Measurements from ENCODE around the gene LRP4. TPM values are rescaled to one million over a fixed set of nuclear protein-coding genes. Genes with fewer than 3 reads are reported as not detected.

The LRP4 gene
- total and polyA plus RNA-seq, 2 of the 8 experiments (the other 6 are each of a cell fraction or from before 2014, with no cell fraction given): 5.4 to 22.1 TPM

GRCh38 chr11:46902694-46903093 is 15.7 kb downstream of the LRP4 start:
- H2BK15ac ChIP-seq (ENCODE audit: low read length): no peak overlapping the region; the same call in 1 of the 2 replicates
- ChIA-PET CTCF (ENCODE audit: partially characterized antibody) (interaction anchor here (1.1 to 7.5 kb wide), 2 partner anchors 13 to 251 kb away, joined by 3 to 44 read pairs; no protein-coding TSS in a partner anchor), POLR2A (ENCODE audit: partially characterized antibody) (interaction anchor here (2.6 kb wide), 1 partner anchor 10 kb away, joined by 20 read pairs; no protein-coding TSS in a partner anchor)
- H4K8ac ChIP-seq (ENCODE audit: extremely low read depth, insufficient read depth, low read length): no peak overlapping the region
- peaks cover 13 to 25% (median 14%) of the 10 kb centered on the region in 4 experiments for H3K4me1 ChIP-seq (replicated peaks in 1 of 4; ENCODE audit: control insufficient read depth in 3 of 4, insufficient read depth in 4 of 4, low read length in 3 of 4)
- WGBS, 2 experiments (ENCODE audit: extremely low coverage in 1 of 2, insufficient coverage in 1 of 2, insufficient read length in 1 of 2, insufficient replicate concordance in 2 of 2, low coverage in 1 of 2, low lambda C conversion rate in 2 of 2, missing lambda C conversion rate in 1 of 2): 92% methylated on average over 6 of the region's 6 CpGs; no CpG with 5 or more reads in 1 of the 2 experiments
- H3K23me2 ChIP-seq (ENCODE audit: low read depth, low read length): no peaks in the 10 kb centered on the region
- no peak overlapping the region for H3K56ac ChIP-seq (replicated peaks; ENCODE audit: insufficient read length, low read depth, low read length)
- no peak overlapping the region for H2AK5ac ChIP-seq (ENCODE audit: low read depth, low read length)
- H2BK120ac ChIP-seq (replicated peaks; ENCODE audit: low read depth, low read length): no peak overlapping the region
- no peak overlapping the region for H3K9ac ChIP-seq (replicated peaks in 1 of 4; ENCODE audit: extremely low read depth in 1 of 4, low read depth in 3 of 4, low read length in 3 of 4)
- H3K4ac ChIP-seq (replicated peaks; ENCODE audit: insufficient read length, low read depth, low read length): no peak overlapping the region
- H2BK20ac ChIP-seq (ENCODE audit: low read length): peak overlapping the region; percentile 48; the same call in 1 of the 2 replicates
- H2AFZ ChIP-seq (ENCODE audit: low read length): no peak overlapping the region
- peaks cover 4 to 8% of the 10 kb centered on the region in 2 experiments; a peak in 2 of 4 replicates for H3K9me3 ChIP-seq (ENCODE audit: insufficient read depth in 2 of 2, low read depth in 1 of 2, low read length in 1 of 2)
- H4K20me1 ChIP-seq (replicated peaks in 1 of 2; ENCODE audit: control insufficient read depth in 1 of 2, insufficient read depth in 2 of 2, low read length in 2 of 2): peaks cover 0 to 2% of the 10 kb centered on the region in 2 experiments
- no peak overlapping the region for H3K23ac ChIP-seq (ENCODE audit: insufficient read length)
- FAIRE-seq: no peak
- 0 out of 4 replicates have a peak, but pooled peaks cover 0 to 2% of the 10 kb centered on the region in 2 experiments for H3K79me2 ChIP-seq (ENCODE audit: control insufficient read depth in 1 of 2, insufficient read depth in 2 of 2, low read length in 2 of 2)
- H3K36me3 ChIP-seq (ENCODE audit: control insufficient read depth in 2 of 4, insufficient read depth in 4 of 4, low read length in 3 of 4): peaks cover 0 to 13% (median 9%) of the 10 kb centered on the region in 4 experiments; a peak in 5 of 8 replicates
- no peak overlapping the region for H3K27ac ChIP-seq (ENCODE audit: low read depth, low read length)
- H3K14ac ChIP-seq (ENCODE audit: insufficient read length): no peak overlapping the region
- no peak overlapping the region for H4K91ac ChIP-seq (replicated peaks; ENCODE audit: insufficient read length, low read length)
- H3K18ac ChIP-seq (ENCODE audit: extremely low read depth, low read length): no peak overlapping the region
- H3K79me1 ChIP-seq (ENCODE audit: low read depth, low read length): peaks cover 6% of the 10 kb centered on the region
- no peak overlapping the region for H4K5ac ChIP-seq (ENCODE audit: insufficient read length, low read depth, low read length)
- H3K27me3 ChIP-seq (replicated peaks in 1 of 4; ENCODE audit: control insufficient read depth in 3 of 4, extremely low read depth in 1 of 4, insufficient read depth in 3 of 4, low read length in 3 of 4): no peaks in the 10 kb centered on the region
- H3K4me3 ChIP-seq (ENCODE audit: extremely low read depth in 1 of 4, insufficient read depth in 2 of 4, low read depth in 3 of 4, low read length in 4 of 4): no peak overlapping the region
- no peak overlapping the region for H3K4me2 ChIP-seq (ENCODE audit: insufficient read depth in 1 of 2, low read depth in 2 of 2, low read length in 2 of 2)
- H2BK5ac ChIP-seq (ENCODE audit: low read depth, low read length): no peak overlapping the region
- no peak overlapping the region for H2BK12ac ChIP-seq (ENCODE audit: low read depth, low read length)
- no peak for DNase-seq (ENCODE audit: low read depth in 1 of 2, low spot score in 2 of 2)
- TF ChIP-seq KDM4A (IDR thresholded peaks at IDR 0.05; ENCODE audit: low read depth, low read length, severe bottlenecking) (no peak), SP1 (IDR thresholded peaks at IDR 0.05; ENCODE audit: low read depth, low read length) (no peak), HDAC6 (IDR thresholded peaks at IDR 0.05; ENCODE audit: low read depth, low read length) (no peak), EZH2 (IDR thresholded peaks at IDR 0.05; ENCODE audit: low read depth, low read length, severe bottlenecking) (no peak), TAF7 (optimal IDR thresholded peaks at IDR 0.05; ENCODE audit: borderline replicate concordance, low read depth, low read length) (no peak), ATF2 (IDR thresholded peaks at IDR 0.05; ENCODE audit: low read length) (no peak), POLR2AphosphoS5 (IDR thresholded peaks at IDR 0.05; ENCODE audit: low read depth, low read length) (no peak), TAF1 (IDR thresholded peaks at IDR 0.05; ENCODE audit: low read depth, low read length) (no peak), CEBPB (IDR thresholded peaks at IDR 0.05; ENCODE audit: low read depth, low read length) (no peak), EGR1 (IDR thresholded peaks at IDR 0.05; ENCODE audit: borderline replicate concordance, low read depth, low read length) (no peak), POU5F1 (IDR thresholded peaks at IDR 0.05; ENCODE audit: low read depth, low read length) (no peak), SIX5 (IDR thresholded peaks at IDR 0.05; ENCODE audit: low read depth, low read length) (no peak)
- TF ChIP-seq, protein P1, sequence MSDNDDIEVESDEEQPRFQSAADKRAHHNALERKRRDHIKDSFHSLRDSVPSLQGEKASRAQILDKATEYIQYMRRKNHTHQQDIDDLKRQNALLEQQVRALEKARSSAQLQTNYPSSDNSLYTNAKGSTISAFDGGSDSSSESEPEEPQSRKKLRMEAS (IDR thresholded peaks at IDR 0.05): no peak
